HAP-1 (cell line): ENCODE results near the gene SEC23B.

Experiments used
- DNase-seq, 2 experiments: peaks; one replicate each; pipeline ENCODE4 v3.0.0-alpha.2; 2016 to 2020; ENCODE audit warnings: low spot score in 2 of 2
- H3K27me3 ChIP-seq: fragments of 250-450 bp; sonication (Bioruptor Pico); 2 replicates; pipeline ENCODE4 v1.5.1; 2020; ENCODE audit warnings: low read depth, mild to moderate bottlenecking, moderate library complexity
- H3K36me3 ChIP-seq: fragments of 250-450 bp; sonication (Bioruptor Pico); replicated peaks from 2 replicates; pipeline ENCODE4 v1.5.1; 2020; ENCODE audit warnings: mild to moderate bottlenecking
- H3K4me1 ChIP-seq: fragments of 250-450 bp; sonication (Bioruptor Pico); 2 replicates; pipeline ENCODE4 v1.5.1; 2020; ENCODE audit warnings: mild to moderate bottlenecking
- H3K4me3 ChIP-seq: fragments of 250-450 bp; sonication (Bioruptor Pico); 2 replicates; pipeline ENCODE4 v1.5.1; 2020; ENCODE audit warnings: mild to moderate bottlenecking, moderate library complexity
- H3K9me3 ChIP-seq: fragments of 250-450 bp; sonication (Bioruptor Pico); 2 replicates; pipeline ENCODE4 v1.5.1; 2020; ENCODE audit warnings: mild to moderate bottlenecking, moderate library complexity
- in situ Hi-C: fragments of 300-500 bp; cut with MboI; formaldehyde crosslinking; loops from 3 replicates; pipeline ENCODE4 v1.14.3; 2020; ENCODE audit warnings: low sequenced_read_pairs, inconsistent platforms, mixed read lengths

SEC23B gene

GRCh38 chr20:18580012-18580411, 72.3 kb downstream of the SEC23B start:
- Histone ChIP-seq H3K9me3 (no peaks in the 10 kb centered on the region), H3K27me3 (no peaks in the 10 kb centered on the region), H3K36me3 (no peaks in the 10 kb centered on the region), H3K4me1 (peaks cover 4% of the 10 kb centered on the region), H3K4me3 (no peak overlapping the region)
- in situ Hi-C loops: no loop called here
- no peak for DNase-seq

GRCh38 chr20:18585134-18585533, 77.4 kb downstream of the SEC23B start:
- Histone ChIP-seq H3K4me3 (no peak overlapping the region), H3K27me3 (no peaks in the 10 kb centered on the region), H3K9me3 (no peaks in the 10 kb centered on the region), H3K36me3 (no peaks in the 10 kb centered on the region), H3K4me1 (peaks cover 16% of the 10 kb centered on the region)
- in situ Hi-C loops: no loop called here
- peak; percentile 71 to 73 for DNase-seq

GRCh38 chr20:18587665-18588573, 80.2 kb downstream of the SEC23B start, which contains the start of gene DTD1:
Gene DTD1 (plus strand): TSS chr20:18588054. CDS start chr20:18588073, 19 bp downstream.
- no peaks in the 10 kb centered on the region for H3K9me3 ChIP-seq
- DNase-seq: peak; percentile 87 to 98
- H3K27me3 ChIP-seq: no peaks in the 10 kb centered on the region
- peaks cover 27% of the 10 kb centered on the region for H3K4me1 ChIP-seq
- peak within 1 kb of the TSS; percentile 49 for H3K4me3 ChIP-seq
- no peaks in the 10 kb centered on the region; the same call in 1 of the 2 replicates for H3K36me3 ChIP-seq
- in situ Hi-C loops: no loop called here

- no peaks in the 10 kb centered on the region; the same call in 1 of the 2 replicates for H3K36me3 ChIP-seq
- H3K4me1 ChIP-seq: peaks cover 27% of the 10 kb centered on the region
- H3K27me3 ChIP-seq: no peaks in the 10 kb centered on the region
- H3K9me3 ChIP-seq: no peaks in the 10 kb centered on the region
- H3K4me3 ChIP-seq: peak overlapping the region; percentile 49
- DNase-seq: no peak
- in situ Hi-C loops: no loop called here
Measured at GRCh38 chr20:18588574-18588933, 80.8 kb downstream of the SEC23B start.

- no peaks in the 10 kb centered on the region for H3K27me3 ChIP-seq
- H3K9me3 ChIP-seq: no peaks in the 10 kb centered on the region
- in situ Hi-C loops: no loop called here
- H3K36me3 ChIP-seq: peaks cover 5% of the 10 kb centered on the region; the same call in 1 of the 2 replicates
- no peak for DNase-seq
- H3K4me1 ChIP-seq: peaks cover 22% of the 10 kb centered on the region
- H3K4me3 ChIP-seq: no peak overlapping the region; the same call in 1 of the 2 replicates
Measured at GRCh38 chr20:18589941-18590674, 82.4 kb downstream of the SEC23B start.

GRCh38 chr20:18596270-18596669, 88.5 kb downstream of the SEC23B start:
- Histone ChIP-seq H3K9me3 (no peaks in the 10 kb centered on the region), H3K27me3 (no peaks in the 10 kb centered on the region), H3K4me3 (no peak overlapping the region), H3K36me3 (peaks cover 26% of the 10 kb centered on the region), H3K4me1 (peaks cover 5% of the 10 kb centered on the region; the same call in 1 of the 2 replicates)
- in situ Hi-C loops: no loop called here
- no peak for DNase-seq

GRCh38 chr20:18609741-18610140, 102.0 kb downstream of the SEC23B start:
- DNase-seq: no peak
- H3K4me1 ChIP-seq: no peaks in the 10 kb centered on the region
- no peaks in the 10 kb centered on the region for H3K27me3 ChIP-seq
- no peak overlapping the region for H3K4me3 ChIP-seq
- no peaks in the 10 kb centered on the region for H3K9me3 ChIP-seq
- no peaks in the 10 kb centered on the region; the same call in 1 of the 2 replicates for H3K36me3 ChIP-seq
- in situ Hi-C loops: no loop called here
